ENCODE measurements around the gene AHDC1.
"Not testable (repeated sequence)": the region's sequence is repeated elsewhere in the genome, so short reads cannot be mapped to it uniquely, and the experiment has no call there.

AHDC1 gene

GRCh38 chr1:27556781-27557595 lies 47.0 kb downstream of the AHDC1 start:
- H3K4me1 ChIP-seq = peaks cover 25% of the 10 kb centered on the region
- H3K36me3 ChIP-seq = no peaks in the 10 kb centered on the region; the same call in 1 of the 2 replicates
- H3K4me3 ChIP-seq (ENCODE audit: low read depth, low read length) = no peak overlapping the region
- TF ChIP-seq CTCF (IDR thresholded peaks at IDR 0.05; ENCODE audit: low read depth, low read length) = peak; percentile 71
- no peaks in the 10 kb centered on the region for H3K27me3 ChIP-seq
- no peaks in the 10 kb centered on the region for H3K9me3 ChIP-seq
- DNase-seq = peak; percentile 60

GRCh38 chr1:27556435-27556780 lies 47.5 kb downstream of the AHDC1 start:
- no peaks in the 10 kb centered on the region for H3K9me3 ChIP-seq
- no peak for TF ChIP-seq CTCF (IDR thresholded peaks at IDR 0.05; ENCODE audit: low read depth, low read length)
- peaks cover 2% of the 10 kb centered on the region for H3K36me3 ChIP-seq
- no peak overlapping the region for H3K4me3 ChIP-seq (ENCODE audit: low read depth, low read length)
- H3K4me1 ChIP-seq = peaks cover 21% of the 10 kb centered on the region
- H3K27me3 ChIP-seq = no peaks in the 10 kb centered on the region
- no peak for DNase-seq

- no peak for TF ChIP-seq CTCF (IDR thresholded peaks at IDR 0.05; ENCODE audit: low read depth, low read length)
- H3K4me3 ChIP-seq (ENCODE audit: low read depth, low read length) = no peak overlapping the region
- H3K36me3 ChIP-seq = peaks cover 6% of the 10 kb centered on the region
- H3K4me1 ChIP-seq = peaks cover 15% of the 10 kb centered on the region
- H3K27me3 ChIP-seq = no peaks in the 10 kb centered on the region
- DNase-seq = no peak
- no peaks in the 10 kb centered on the region for H3K9me3 ChIP-seq
Observed at GRCh38 chr1:27555700-27556424, 48.1 kb downstream of the AHDC1 start.

- Histone ChIP-seq H3K36me3 (peaks cover 11% of the 10 kb centered on the region), H3K9me3 (no peaks in the 10 kb centered on the region), H3K27me3 (no peaks in the 10 kb centered on the region), H3K4me1 (peaks cover 7% of the 10 kb centered on the region; the same call in 1 of the 2 replicates), H3K4me3 (ENCODE audit: low read depth, low read length) (no peak overlapping the region)
- no peak for DNase-seq
- no peak for TF ChIP-seq CTCF (IDR thresholded peaks at IDR 0.05; ENCODE audit: low read depth, low read length)
Observed at GRCh38 chr1:27554759-27555699, 48.9 kb downstream of the AHDC1 start.

GRCh38 chr1:27554293-27554692 lies 49.7 kb downstream of the AHDC1 start:
- DNase-seq = no peak
- Histone ChIP-seq H3K36me3 (peaks cover 11% of the 10 kb centered on the region), H3K4me3 (ENCODE audit: low read depth, low read length) (no peak overlapping the region), H3K27me3 (no peaks in the 10 kb centered on the region), H3K4me1 (peaks cover 4% of the 10 kb centered on the region; the same call in 1 of the 2 replicates), H3K9me3 (no peaks in the 10 kb centered on the region)
- no peak for TF ChIP-seq CTCF (IDR thresholded peaks at IDR 0.05; ENCODE audit: low read depth, low read length)

GRCh38 chr1:27553823-27554222 lies 50.1 kb downstream of the AHDC1 start:
- not testable (repeated sequence) for DNase-seq; H3K9me3 ChIP-seq; H3K4me3 ChIP-seq (ENCODE audit: low read depth, low read length); H3K4me1 ChIP-seq; H3K27me3 ChIP-seq
- H3K36me3 ChIP-seq = peaks cover 11% of the 10 kb centered on the region

Measured in BE2C (cell line).